HG02642 (cell line): ENCODE data around the gene MORF4L2.
"Not testable (repeated sequence)": the region's sequence is repeated elsewhere in the genome, so short reads cannot be mapped to it uniquely, and the experiment has no call there.

Source experiments
- ATAC-seq: cut with Tn5 transposase; IDR thresholded peaks from one replicate; pipeline ENCODE4 v1.9.1; 2021; ENCODE audit warnings: mild to moderate bottlenecking; ENCODE audit not compliant: unreplicated experiment, poor library complexity

MORF4L2 gene

GRCh38 chrX:103685396-103685795, 1.1 kb downstream of the MORF4L2 start:
- ATAC-seq: no peak

GRCh38 chrX:103681443-103681842, 5.1 kb downstream of the MORF4L2 start:
- no peak for ATAC-seq

GRCh38 chrX:103678199-103678993, 8.1 kb downstream of the MORF4L2 start:
- no peak for ATAC-seq

GRCh38 chrX:103674531-103675454, 11.7 kb downstream of the MORF4L2 start:
- ATAC-seq: no peak

GRCh38 chrX:103669745-103670144, 16.8 kb downstream of the MORF4L2 start:
- ATAC-seq: no peak

GRCh38 chrX:103666202-103667107, 20.0 kb downstream of the MORF4L2 start:
- no peak for ATAC-seq

GRCh38 chrX:103663981-103664762, 22.3 kb downstream of the MORF4L2 start:
- no peak for ATAC-seq

- not testable (repeated sequence) for ATAC-seq
These were observed 27.0 kb downstream of the MORF4L2 start for GRCh38 chrX:103659460-103659859.

- ATAC-seq: no peak
These were observed 27.6 kb downstream of the MORF4L2 start for GRCh38 chrX:103658681-103659433.

GRCh38 chrX:103657066-103657465, 29.4 kb downstream of the MORF4L2 start:
- not testable (repeated sequence) for ATAC-seq

- no peak for ATAC-seq
These were observed 29.9 kb downstream of the MORF4L2 start for GRCh38 chrX:103656617-103657016.

GRCh38 chrX:103655230-103656000, 31.1 kb downstream of the MORF4L2 start:
- not testable (repeated sequence) for ATAC-seq

- ATAC-seq: no peak
These were observed 35.2 kb downstream of the MORF4L2 start for GRCh38 chrX:103651151-103651773.

- no peak for ATAC-seq
These were observed 38.9 kb downstream of the MORF4L2 start for GRCh38 chrX:103647630-103648029.

GRCh38 chrX:103644125-103644524, 42.4 kb downstream of the MORF4L2 start:
- ATAC-seq: no peak

GRCh38 chrX:103640401-103641155, 45.9 kb downstream of the MORF4L2 start:
- ATAC-seq: no peak
